HG03469 (cell line): ENCODE data around the gene GART.
"Not testable (repeated sequence)": the region's sequence is repeated elsewhere in the genome, so short reads cannot be mapped to it uniquely, and the experiment has no call there.

Experiments
- ATAC-seq: cut with Tn5 transposase; IDR thresholded peaks from one replicate; pipeline ENCODE4 v1.9.1; 2021; ENCODE audit warnings: mild to moderate bottlenecking, moderate library complexity, moderate number of reproducible peaks; ENCODE audit not compliant: unreplicated experiment

Gene GART

GRCh38 chr21:33478182-33478581, 63.7 kb downstream of the GART start:
- ATAC-seq: no peak

DNA sequence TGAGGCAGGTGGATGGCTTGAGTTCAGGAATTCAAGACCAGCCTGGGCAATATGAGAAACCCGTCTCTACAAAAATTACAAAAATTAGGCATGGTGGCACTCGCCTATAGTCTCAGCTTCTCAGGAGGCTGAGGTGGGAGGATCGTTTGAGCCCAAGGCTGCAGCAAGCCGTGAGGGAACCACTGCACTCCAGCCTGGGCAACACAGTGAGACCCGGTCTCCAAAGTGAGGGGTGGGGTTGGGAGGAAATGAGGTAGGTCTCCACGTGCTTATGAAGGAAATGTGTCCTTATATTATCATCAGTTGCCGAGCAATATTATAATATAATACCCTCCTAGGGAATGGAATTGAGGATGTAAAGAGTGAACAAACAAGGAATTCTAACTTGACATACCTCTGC, 64.9 kb downstream of the GART start:
- ATAC-seq: no peak

- no peak for ATAC-seq
Measured at GRCh38 chr21:33473344-33473743, 68.6 kb downstream of the GART start.

DNA sequence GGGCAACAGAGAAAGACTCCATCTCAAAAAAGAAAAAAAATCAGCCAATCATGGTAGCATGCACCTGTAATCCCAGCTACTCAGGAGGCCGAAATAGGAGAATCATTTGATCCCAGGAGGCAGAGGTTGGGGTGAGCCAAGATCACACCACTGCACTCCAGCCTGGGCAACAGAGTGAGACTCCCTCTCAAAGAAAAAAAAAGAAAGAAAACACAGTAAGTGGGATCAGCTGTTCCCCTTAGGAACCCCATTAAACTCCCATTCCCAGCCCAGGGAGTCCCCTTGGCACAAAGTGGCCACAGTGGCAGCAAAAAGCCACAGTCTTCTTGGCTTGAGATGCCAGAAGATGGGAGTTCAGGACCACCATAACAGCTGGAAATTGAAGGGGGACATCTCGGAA, 71.2 kb downstream of the GART start:
- no peak for ATAC-seq

GRCh38 chr21:33469183-33469582, 72.7 kb downstream of the GART start:
- not testable (repeated sequence) for ATAC-seq

DNA sequence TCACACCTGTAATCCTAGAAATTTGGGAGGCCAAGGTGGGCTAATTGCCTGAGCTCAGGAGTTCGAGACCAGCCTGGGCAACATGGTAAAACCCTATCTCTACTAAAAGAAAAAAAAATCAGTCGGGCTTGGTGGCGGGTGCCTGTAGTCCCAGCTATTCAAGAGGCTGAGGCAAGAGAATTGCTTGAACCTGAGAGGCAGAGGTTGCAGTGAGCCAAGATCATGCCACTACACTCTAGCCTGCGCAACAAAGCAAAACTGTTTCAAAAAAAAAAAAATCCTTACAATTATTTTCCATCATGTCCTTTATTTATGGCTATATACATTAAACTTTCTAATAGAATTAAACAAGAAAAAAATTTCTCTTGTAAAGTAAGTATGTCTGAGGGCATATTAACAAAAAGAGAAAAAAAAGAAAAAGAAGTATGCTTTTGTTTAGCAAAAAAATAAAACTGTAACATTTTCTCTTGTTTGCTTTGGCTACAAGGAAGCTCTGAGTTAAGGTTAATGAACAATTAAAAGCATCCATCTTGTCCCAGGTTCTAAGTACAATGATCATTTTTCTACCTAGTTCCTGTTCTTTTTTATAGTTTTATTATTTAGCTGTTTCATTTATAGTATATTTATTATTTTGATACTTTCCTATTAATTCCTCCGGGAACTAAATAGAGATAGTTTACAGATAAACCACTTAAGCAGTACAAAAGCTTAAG, 80.2 kb downstream of the GART start:
- ATAC-seq: no peak

DNA sequence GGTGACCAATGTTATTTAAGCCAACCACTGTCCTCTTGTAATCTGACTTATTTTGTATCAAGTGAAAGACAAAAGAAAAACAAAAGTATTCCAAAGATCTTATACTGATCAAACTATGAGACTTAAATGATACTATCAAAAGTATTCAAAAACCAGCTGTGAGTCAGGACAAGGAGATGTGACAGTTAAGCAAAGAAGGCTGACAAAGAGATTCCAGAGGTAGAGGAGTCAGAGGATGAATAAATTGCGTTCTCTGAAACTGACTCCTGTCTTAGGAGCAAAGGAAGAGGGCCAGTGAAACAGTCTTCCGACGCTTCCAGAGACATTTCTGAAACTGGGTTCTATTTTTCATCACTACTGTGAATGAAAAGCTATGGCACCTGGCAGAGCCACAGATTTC, 83.1 kb downstream of the GART start:
- no peak for ATAC-seq

GRCh38 chr21:33455686-33456446, 86.1 kb downstream of the GART start:
- no peak for ATAC-seq
